ENCODE results near the gene HDHD5.

DNA sequence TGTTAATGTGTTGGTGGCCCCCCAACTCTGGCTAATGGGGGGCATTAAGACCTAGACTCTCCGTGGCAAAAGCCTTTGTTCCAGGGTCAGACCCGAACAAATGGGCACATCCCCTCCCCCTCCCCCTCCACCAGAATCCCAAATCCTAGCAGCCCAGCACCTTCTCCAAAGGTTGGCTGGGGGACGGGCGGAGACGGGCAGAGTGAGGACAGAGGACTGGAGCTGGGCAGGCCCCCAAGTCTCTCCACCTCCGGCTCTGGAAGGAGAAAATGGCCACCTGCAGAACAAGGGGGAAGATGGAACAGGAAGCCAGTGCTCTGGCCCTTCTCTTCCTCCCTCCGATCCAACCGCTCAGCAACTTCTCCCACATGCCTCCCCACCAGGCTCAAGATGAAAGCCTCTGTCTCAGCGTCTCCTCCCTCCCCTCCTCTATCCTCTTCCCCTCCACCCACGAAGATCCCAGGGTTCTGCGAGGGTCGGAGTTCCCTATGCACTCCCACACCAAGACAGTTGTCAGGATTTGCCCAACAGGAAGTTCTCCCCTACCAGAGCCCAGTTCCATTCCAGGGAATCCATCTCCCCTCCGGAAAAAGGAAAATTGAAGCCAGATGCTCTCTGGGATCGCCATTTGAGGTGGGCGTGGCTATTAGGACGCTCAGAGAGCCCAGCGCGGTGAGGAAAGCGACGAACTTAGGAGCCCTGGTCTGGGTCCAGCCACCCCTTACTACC lies 40.1 kb upstream of the HDHD5 start:
- TF ChIP-seq, protein P1, sequence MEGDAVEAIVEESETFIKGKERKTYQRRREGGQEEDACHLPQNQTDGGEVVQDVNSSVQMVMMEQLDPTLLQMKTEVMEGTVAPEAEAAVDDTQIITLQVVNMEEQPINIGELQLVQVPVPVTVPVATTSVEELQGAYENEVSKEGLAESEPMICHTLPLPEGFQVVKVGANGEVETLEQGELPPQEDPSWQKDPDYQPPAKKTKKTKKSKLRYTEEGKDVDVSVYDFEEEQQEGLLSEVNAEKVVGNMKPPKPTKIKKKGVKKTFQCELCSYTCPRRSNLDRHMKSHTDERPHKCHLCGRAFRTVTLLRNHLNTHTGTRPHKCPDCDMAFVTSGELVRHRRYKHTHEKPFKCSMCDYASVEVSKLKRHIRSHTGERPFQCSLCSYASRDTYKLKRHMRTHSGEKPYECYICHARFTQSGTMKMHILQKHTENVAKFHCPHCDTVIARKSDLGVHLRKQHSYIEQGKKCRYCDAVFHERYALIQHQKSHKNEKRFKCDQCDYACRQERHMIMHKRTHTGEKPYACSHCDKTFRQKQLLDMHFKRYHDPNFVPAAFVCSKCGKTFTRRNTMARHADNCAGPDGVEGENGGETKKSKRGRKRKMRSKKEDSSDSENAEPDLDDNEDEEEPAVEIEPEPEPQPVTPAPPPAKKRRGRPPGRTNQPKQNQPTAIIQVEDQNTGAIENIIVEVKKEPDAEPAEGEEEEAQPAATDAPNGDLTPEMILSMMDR (IDR thresholded peaks at IDR 0.05; ENCODE audit: low read depth, low read length, missing input control) = no peak
- TF ChIP-seq EGR1 (IDR thresholded peaks at IDR 0.05; ENCODE audit: low read depth in 2 of 2) = no peak
- TF ChIP-seq HNF4G (IDR thresholded peaks at IDR 0.05) = no peak
- TF ChIP-seq, protein P2, sequence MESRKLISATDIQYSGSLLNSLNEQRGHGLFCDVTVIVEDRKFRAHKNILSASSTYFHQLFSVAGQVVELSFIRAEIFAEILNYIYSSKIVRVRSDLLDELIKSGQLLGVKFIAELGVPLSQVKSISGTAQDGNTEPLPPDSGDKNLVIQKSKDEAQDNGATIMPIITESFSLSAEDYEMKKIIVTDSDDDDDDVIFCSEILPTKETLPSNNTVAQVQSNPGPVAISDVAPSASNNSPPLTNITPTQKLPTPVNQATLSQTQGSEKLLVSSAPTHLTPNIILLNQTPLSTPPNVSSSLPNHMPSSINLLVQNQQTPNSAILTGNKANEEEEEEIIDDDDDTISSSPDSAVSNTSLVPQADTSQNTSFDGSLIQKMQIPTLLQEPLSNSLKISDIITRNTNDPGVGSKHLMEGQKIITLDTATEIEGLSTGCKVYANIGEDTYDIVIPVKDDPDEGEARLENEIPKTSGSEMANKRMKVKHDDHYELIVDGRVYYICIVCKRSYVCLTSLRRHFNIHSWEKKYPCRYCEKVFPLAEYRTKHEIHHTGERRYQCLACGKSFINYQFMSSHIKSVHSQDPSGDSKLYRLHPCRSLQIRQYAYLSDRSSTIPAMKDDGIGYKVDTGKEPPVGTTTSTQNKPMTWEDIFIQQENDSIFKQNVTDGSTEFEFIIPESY (IDR thresholded peaks at IDR 0.05) = no peak
- TF ChIP-seq GABPA (IDR thresholded peaks at IDR 0.05 in 1 of 2, conservative IDR thresholded peaks at IDR 0.05 in 1 of 2) = no peak
- TF ChIP-seq SP1 (IDR thresholded peaks at IDR 0.05) = peak; percentile 7
- TF ChIP-seq TAF1 (conservative IDR thresholded peaks at IDR 0.05) = no peak
- peak in 1 of 2 donors; percentile 23 for TF ChIP-seq RAD21 (IDR thresholded peaks at IDR 0.05)
- TF ChIP-seq, protein P3, sequence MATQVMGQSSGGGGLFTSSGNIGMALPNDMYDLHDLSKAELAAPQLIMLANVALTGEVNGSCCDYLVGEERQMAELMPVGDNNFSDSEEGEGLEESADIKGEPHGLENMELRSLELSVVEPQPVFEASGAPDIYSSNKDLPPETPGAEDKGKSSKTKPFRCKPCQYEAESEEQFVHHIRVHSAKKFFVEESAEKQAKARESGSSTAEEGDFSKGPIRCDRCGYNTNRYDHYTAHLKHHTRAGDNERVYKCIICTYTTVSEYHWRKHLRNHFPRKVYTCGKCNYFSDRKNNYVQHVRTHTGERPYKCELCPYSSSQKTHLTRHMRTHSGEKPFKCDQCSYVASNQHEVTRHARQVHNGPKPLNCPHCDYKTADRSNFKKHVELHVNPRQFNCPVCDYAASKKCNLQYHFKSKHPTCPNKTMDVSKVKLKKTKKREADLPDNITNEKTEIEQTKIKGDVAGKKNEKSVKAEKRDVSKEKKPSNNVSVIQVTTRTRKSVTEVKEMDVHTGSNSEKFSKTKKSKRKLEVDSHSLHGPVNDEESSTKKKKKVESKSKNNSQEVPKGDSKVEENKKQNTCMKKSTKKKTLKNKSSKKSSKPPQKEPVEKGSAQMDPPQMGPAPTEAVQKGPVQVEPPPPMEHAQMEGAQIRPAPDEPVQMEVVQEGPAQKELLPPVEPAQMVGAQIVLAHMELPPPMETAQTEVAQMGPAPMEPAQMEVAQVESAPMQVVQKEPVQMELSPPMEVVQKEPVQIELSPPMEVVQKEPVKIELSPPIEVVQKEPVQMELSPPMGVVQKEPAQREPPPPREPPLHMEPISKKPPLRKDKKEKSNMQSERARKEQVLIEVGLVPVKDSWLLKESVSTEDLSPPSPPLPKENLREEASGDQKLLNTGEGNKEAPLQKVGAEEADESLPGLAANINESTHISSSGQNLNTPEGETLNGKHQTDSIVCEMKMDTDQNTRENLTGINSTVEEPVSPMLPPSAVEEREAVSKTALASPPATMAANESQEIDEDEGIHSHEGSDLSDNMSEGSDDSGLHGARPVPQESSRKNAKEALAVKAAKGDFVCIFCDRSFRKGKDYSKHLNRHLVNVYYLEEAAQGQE (IDR thresholded peaks at IDR 0.05) = no peak
- TF ChIP-seq, protein P4, sequence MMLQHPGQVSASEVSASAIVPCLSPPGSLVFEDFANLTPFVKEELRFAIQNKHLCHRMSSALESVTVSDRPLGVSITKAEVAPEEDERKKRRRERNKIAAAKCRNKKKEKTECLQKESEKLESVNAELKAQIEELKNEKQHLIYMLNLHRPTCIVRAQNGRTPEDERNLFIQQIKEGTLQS (IDR thresholded peaks at IDR 0.05) = no peak
- peak in 1 of 2 donors; percentile 14 for TF ChIP-seq RXRA (IDR thresholded peaks at IDR 0.05)
- TF ChIP-seq, protein P5, sequence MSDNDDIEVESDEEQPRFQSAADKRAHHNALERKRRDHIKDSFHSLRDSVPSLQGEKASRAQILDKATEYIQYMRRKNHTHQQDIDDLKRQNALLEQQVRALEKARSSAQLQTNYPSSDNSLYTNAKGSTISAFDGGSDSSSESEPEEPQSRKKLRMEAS (IDR thresholded peaks at IDR 0.05) = no peak

Data from liver (tissue), 3 donors.